GM23338 (cell line): ENCODE data around the gene CASP10. TPM values are rescaled to one million over a fixed set of nuclear protein-coding genes. Genes with fewer than 3 reads are reported as not detected.

Experiments used
- ATAC-seq: fragments of 200-7000 bp; cut with Tn5 transposase; 3 replicates; pipeline ENCODE4 v1.9.1; 2020
- DNase-seq: peaks from one replicate; pipeline ENCODE4 v3.0.0-alpha.2; 2015; ENCODE audit warnings: low spot score
- H2AFZ ChIP-seq: fragments of 200-600 bp; sonication (generic); 2 replicates; pipeline ENCODE4 v1.8.0; 2016; ENCODE audit warnings: antibody characterized with exemption, mild to moderate bottlenecking, moderate library complexity
- H3F3A ChIP-seq: fragments of 200-600 bp; sonication (generic); replicated peaks from 2 replicates; pipeline ENCODE4 v1.8.0; 2017; ENCODE audit warnings: antibody characterized with exemption, mixed run types, low read depth
- H3K27ac ChIP-seq: fragments of 200-600 bp; sonication (generic); 2 replicates; pipeline ENCODE4 v1.6.1; 2016; ENCODE audit warnings: low read depth
- H3K27me3 ChIP-seq: fragments of 200-600 bp; sonication (generic); 2 replicates; pipeline ENCODE4 v1.8.0; 2016; ENCODE audit warnings: mild to moderate bottlenecking, mixed run types, moderate library complexity; ENCODE audit not compliant: insufficient read depth
- H3K36me3 ChIP-seq: fragments of 200-600 bp; sonication (generic); 2 replicates; pipeline ENCODE4 v1.8.0; 2016; ENCODE audit warnings: mild to moderate bottlenecking; ENCODE audit not compliant: insufficient read depth
- H3K4me1 ChIP-seq: fragments of 200-600 bp; sonication (generic); 2 replicates; pipeline ENCODE4 v1.8.0; 2016; ENCODE audit warnings: mild to moderate bottlenecking, moderate library complexity; ENCODE audit not compliant: insufficient read depth
- H3K4me2 ChIP-seq: fragments of 200-600 bp; sonication (generic); 2 replicates; pipeline ENCODE4 v1.7.1; 2017; ENCODE audit warnings: mixed run types
- H3K4me3 ChIP-seq: fragments of 200-600 bp; sonication (generic); 2 replicates; pipeline ENCODE4 v1.6.1; 2016; ENCODE audit warnings: mixed run types
- H3K79me2 ChIP-seq: fragments of 200-600 bp; sonication (generic); replicated peaks from 2 replicates; pipeline ENCODE4 v1.8.0; 2017; ENCODE audit warnings: mild to moderate bottlenecking; ENCODE audit not compliant: insufficient read depth
- H3K9me2 ChIP-seq: fragments of 200-600 bp; sonication (generic); 2 replicates; pipeline ENCODE4 v1.8.0; 2017; ENCODE audit not compliant: insufficient read depth
- H4K20me1 ChIP-seq: fragments of 200-600 bp; sonication (generic); replicated peaks from 2 replicates; pipeline ENCODE4 v1.8.0; 2017; ENCODE audit warnings: mild to moderate bottlenecking; ENCODE audit not compliant: insufficient read depth
- H3K27ac Mint-ChIP-seq: 2 replicates; pipeline ENCODE4 v1.8.0; 2020; ENCODE audit warnings: inconsistent platforms, mild to moderate bottlenecking, moderate library complexity, mixed read lengths
- H3K27me3 Mint-ChIP-seq: 3 replicates; pipeline ENCODE4 v1.8.0; 2022; ENCODE audit warnings: low read depth, mild to moderate bottlenecking, moderate library complexity, mixed read lengths, inconsistent platforms; ENCODE audit not compliant: insufficient read depth, poor library complexity
- H3K36me3 Mint-ChIP-seq: 3 replicates; pipeline ENCODE4 v1.8.0; 2021; ENCODE audit warnings: low read depth, mild to moderate bottlenecking, inconsistent platforms, moderate library complexity, mixed read lengths
- H3K4me1 Mint-ChIP-seq: 3 replicates; pipeline ENCODE4 v1.8.0; 2020; ENCODE audit warnings: mild to moderate bottlenecking, inconsistent platforms, mixed read lengths
- H3K4me3 Mint-ChIP-seq: 3 replicates; pipeline ENCODE4 v1.8.0; 2021; ENCODE audit warnings: moderate library complexity, mild to moderate bottlenecking, inconsistent platforms, mixed read lengths
- H3K9me3 Mint-ChIP-seq: 3 replicates; pipeline ENCODE4 v1.8.0; 2020; ENCODE audit warnings: moderate library complexity, mild to moderate bottlenecking, inconsistent platforms, mixed read lengths
- CREB1 ChIP-seq: fragments of 250-450 bp; sonication (Bioruptor Pico); IDR thresholded peaks from 2 replicates; pipeline ENCODE4 v1.5.0; 2020; ENCODE audit warnings: low read depth, mild to moderate bottlenecking, moderate library complexity
- EZH2 ChIP-seq: fragments of 200-600 bp; sonication (generic); IDR thresholded peaks from one replicate; pipeline ENCODE4 v1.8.0; 2017; ENCODE audit warnings: antibody characterized with exemption, mild to moderate bottlenecking, low read depth; ENCODE audit not compliant: unreplicated experiment
- EZH2phosphoT487 ChIP-seq: fragments of 200-600 bp; sonication (generic); IDR thresholded peaks from one replicate; pipeline ENCODE4 v1.8.1; 2018; ENCODE audit warnings: antibody characterized with exemption; ENCODE audit not compliant: unreplicated experiment
- JUNB ChIP-seq: IDR thresholded peaks from one replicate; pipeline ENCODE4 v1.6.1; 2016; ENCODE audit warnings: antibody characterized with exemption; ENCODE audit not compliant: unreplicated experiment
- NANOG ChIP-seq: IDR thresholded peaks from 2 replicates; pipeline ENCODE4 v1.6.1; 2016; ENCODE audit warnings: antibody characterized with exemption, borderline replicate concordance
- POLR2AphosphoS5 ChIP-seq: IDR thresholded peaks from 2 replicates; pipeline ENCODE4 v1.6.1; 2016; ENCODE audit warnings: antibody characterized with exemption, low read depth
- STAT1 ChIP-seq: IDR thresholded peaks from one replicate; pipeline ENCODE4 v1.6.1; 2016; ENCODE audit warnings: antibody characterized with exemption; ENCODE audit not compliant: unreplicated experiment
- ZNF114 ChIP-seq: fragments of 250-450 bp; sonication (Bioruptor Pico); IDR thresholded peaks from 2 replicates; pipeline ENCODE4 v1.5.0; 2020; ENCODE audit warnings: mild to moderate bottlenecking, moderate library complexity
- ZNF331 ChIP-seq: fragments of 250-450 bp; sonication (Bioruptor Pico); IDR thresholded peaks from 2 replicates; pipeline ENCODE4 v1.5.0; 2020; ENCODE audit warnings: low read depth, mild to moderate bottlenecking, moderate library complexity
- polyA plus RNA-seq: library from polyadenylated mRNA; unstranded; fragments of >200 nt; fragmentation: Nextera tagmentation; extraction: Ambion mirVana; gene quantifications from 2 replicates; pipeline ENCODE4 v1.2.1, GENCODE V29; 2016
- total RNA-seq: library from RNA; depleted of rRNA; stranded (reverse); fragments of >200 nt; shearing (Covaris generic); gene quantifications from 2 replicates; pipeline ENCODE4 v1.2.3, GENCODE V29; 2014
- TF ChIP-seq, protein P1 (sequence below): IDR thresholded peaks from one replicate; pipeline ENCODE4 v1.6.1; 2018; ENCODE audit warnings: antibody characterized with exemption; ENCODE audit not compliant: unreplicated experiment
- TF ChIP-seq, protein P2 (sequence below): fragments of 250-450 bp; sonication (Bioruptor Pico); IDR thresholded peaks from 2 replicates; pipeline ENCODE4 v1.5.0; 2020; ENCODE audit warnings: mild to moderate bottlenecking, moderate library complexity
- TF ChIP-seq, protein P3 (sequence below), 2 experiments: fragments of 200-600 bp in 1 of 2; sonication (generic) in 1 of 2; conservative IDR thresholded peaks; 2 replicates each; pipeline versions ENCODE4 v1.5.1 to v1.6.1; 2016 to 2017; ENCODE audit warnings: antibody characterized with exemption in 2 of 2, low read depth in 2 of 2, mild to moderate bottlenecking in 2 of 2, moderate library complexity in 1 of 2
- TF ChIP-seq, protein P4 (sequence below): IDR thresholded peaks from 2 replicates; pipeline ENCODE4 v1.6.1; 2016; ENCODE audit warnings: antibody characterized with exemption

CASP10 gene
- total and polyA plus RNA-seq, 2 experiments from 2014 or later: 1.9 to 3.5 TPM

DNA sequence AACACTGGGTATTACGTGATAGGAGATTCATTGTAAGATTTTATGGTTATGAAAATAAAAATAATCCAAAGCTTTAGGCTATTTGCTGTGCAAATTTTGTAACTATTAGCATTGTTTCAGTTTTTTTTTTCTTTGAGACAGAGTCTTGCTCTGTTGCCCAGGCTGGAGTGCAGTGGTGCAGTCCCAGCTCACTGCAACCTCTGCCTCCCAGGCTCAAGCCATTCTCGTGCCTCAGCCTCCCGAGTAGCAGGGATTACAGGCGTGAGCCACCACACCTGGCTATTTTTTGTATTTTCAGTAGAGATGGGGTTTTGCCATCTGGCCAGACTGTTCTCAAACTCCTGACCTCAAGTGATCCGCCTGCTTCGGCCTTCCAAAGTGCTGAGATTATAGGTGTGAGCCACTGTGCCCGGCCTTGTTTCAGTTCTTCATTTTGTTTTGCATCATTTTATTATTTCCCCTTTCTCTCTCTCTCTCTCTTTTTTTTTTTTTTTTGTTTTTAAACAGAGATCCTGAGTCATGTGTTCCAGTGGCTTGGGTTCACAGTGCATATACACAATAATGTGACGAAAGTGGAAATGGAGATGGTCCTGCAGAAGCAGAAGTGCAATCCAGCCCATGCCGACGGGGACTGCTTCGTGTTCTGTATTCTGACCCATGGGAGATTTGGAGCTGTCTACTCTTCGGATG lies 25.8 kb downstream of the CASP10 start:
- no peaks in the 10 kb centered on the region for H3K9me3 Mint-ChIP-seq
- no peaks in the 10 kb centered on the region for H3K36me3 Mint-ChIP-seq
- no peaks in the 10 kb centered on the region for H3K36me3 ChIP-seq
- H3K4me2 ChIP-seq: no peak overlapping the region
- H3K27ac ChIP-seq: no peak overlapping the region
- no peaks in the 10 kb centered on the region for H4K20me1 ChIP-seq
- no peaks in the 10 kb centered on the region for H3K9me2 ChIP-seq
- ATAC-seq: no peak
- no peak overlapping the region for H3K4me3 ChIP-seq
- no peak overlapping the region for H3K4me3 Mint-ChIP-seq
- H3K27ac Mint-ChIP-seq: no peak overlapping the region; the same call in 1 of the 2 replicates
- no peak for DNase-seq
- H3K4me1 ChIP-seq: no peaks in the 10 kb centered on the region
- H3K79me2 ChIP-seq: no peaks in the 10 kb centered on the region
- H3K27me3 Mint-ChIP-seq: peaks cover 2% of the 10 kb centered on the region
- no peaks in the 10 kb centered on the region for H3K27me3 ChIP-seq
- H3K4me1 Mint-ChIP-seq: peaks cover 6% of the 10 kb centered on the region; the same call in 2 of the 3 replicates
- H3F3A ChIP-seq: no peaks in the 10 kb centered on the region
- TF ChIP-seq EZH2: no peak
- TF ChIP-seq, protein P1, sequence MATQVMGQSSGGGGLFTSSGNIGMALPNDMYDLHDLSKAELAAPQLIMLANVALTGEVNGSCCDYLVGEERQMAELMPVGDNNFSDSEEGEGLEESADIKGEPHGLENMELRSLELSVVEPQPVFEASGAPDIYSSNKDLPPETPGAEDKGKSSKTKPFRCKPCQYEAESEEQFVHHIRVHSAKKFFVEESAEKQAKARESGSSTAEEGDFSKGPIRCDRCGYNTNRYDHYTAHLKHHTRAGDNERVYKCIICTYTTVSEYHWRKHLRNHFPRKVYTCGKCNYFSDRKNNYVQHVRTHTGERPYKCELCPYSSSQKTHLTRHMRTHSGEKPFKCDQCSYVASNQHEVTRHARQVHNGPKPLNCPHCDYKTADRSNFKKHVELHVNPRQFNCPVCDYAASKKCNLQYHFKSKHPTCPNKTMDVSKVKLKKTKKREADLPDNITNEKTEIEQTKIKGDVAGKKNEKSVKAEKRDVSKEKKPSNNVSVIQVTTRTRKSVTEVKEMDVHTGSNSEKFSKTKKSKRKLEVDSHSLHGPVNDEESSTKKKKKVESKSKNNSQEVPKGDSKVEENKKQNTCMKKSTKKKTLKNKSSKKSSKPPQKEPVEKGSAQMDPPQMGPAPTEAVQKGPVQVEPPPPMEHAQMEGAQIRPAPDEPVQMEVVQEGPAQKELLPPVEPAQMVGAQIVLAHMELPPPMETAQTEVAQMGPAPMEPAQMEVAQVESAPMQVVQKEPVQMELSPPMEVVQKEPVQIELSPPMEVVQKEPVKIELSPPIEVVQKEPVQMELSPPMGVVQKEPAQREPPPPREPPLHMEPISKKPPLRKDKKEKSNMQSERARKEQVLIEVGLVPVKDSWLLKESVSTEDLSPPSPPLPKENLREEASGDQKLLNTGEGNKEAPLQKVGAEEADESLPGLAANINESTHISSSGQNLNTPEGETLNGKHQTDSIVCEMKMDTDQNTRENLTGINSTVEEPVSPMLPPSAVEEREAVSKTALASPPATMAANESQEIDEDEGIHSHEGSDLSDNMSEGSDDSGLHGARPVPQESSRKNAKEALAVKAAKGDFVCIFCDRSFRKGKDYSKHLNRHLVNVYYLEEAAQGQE: no peak
- TF ChIP-seq JUNB: no peak
- no peak for TF ChIP-seq ZNF331 (CRISPR knock-in tag)
- TF ChIP-seq, protein P2, sequence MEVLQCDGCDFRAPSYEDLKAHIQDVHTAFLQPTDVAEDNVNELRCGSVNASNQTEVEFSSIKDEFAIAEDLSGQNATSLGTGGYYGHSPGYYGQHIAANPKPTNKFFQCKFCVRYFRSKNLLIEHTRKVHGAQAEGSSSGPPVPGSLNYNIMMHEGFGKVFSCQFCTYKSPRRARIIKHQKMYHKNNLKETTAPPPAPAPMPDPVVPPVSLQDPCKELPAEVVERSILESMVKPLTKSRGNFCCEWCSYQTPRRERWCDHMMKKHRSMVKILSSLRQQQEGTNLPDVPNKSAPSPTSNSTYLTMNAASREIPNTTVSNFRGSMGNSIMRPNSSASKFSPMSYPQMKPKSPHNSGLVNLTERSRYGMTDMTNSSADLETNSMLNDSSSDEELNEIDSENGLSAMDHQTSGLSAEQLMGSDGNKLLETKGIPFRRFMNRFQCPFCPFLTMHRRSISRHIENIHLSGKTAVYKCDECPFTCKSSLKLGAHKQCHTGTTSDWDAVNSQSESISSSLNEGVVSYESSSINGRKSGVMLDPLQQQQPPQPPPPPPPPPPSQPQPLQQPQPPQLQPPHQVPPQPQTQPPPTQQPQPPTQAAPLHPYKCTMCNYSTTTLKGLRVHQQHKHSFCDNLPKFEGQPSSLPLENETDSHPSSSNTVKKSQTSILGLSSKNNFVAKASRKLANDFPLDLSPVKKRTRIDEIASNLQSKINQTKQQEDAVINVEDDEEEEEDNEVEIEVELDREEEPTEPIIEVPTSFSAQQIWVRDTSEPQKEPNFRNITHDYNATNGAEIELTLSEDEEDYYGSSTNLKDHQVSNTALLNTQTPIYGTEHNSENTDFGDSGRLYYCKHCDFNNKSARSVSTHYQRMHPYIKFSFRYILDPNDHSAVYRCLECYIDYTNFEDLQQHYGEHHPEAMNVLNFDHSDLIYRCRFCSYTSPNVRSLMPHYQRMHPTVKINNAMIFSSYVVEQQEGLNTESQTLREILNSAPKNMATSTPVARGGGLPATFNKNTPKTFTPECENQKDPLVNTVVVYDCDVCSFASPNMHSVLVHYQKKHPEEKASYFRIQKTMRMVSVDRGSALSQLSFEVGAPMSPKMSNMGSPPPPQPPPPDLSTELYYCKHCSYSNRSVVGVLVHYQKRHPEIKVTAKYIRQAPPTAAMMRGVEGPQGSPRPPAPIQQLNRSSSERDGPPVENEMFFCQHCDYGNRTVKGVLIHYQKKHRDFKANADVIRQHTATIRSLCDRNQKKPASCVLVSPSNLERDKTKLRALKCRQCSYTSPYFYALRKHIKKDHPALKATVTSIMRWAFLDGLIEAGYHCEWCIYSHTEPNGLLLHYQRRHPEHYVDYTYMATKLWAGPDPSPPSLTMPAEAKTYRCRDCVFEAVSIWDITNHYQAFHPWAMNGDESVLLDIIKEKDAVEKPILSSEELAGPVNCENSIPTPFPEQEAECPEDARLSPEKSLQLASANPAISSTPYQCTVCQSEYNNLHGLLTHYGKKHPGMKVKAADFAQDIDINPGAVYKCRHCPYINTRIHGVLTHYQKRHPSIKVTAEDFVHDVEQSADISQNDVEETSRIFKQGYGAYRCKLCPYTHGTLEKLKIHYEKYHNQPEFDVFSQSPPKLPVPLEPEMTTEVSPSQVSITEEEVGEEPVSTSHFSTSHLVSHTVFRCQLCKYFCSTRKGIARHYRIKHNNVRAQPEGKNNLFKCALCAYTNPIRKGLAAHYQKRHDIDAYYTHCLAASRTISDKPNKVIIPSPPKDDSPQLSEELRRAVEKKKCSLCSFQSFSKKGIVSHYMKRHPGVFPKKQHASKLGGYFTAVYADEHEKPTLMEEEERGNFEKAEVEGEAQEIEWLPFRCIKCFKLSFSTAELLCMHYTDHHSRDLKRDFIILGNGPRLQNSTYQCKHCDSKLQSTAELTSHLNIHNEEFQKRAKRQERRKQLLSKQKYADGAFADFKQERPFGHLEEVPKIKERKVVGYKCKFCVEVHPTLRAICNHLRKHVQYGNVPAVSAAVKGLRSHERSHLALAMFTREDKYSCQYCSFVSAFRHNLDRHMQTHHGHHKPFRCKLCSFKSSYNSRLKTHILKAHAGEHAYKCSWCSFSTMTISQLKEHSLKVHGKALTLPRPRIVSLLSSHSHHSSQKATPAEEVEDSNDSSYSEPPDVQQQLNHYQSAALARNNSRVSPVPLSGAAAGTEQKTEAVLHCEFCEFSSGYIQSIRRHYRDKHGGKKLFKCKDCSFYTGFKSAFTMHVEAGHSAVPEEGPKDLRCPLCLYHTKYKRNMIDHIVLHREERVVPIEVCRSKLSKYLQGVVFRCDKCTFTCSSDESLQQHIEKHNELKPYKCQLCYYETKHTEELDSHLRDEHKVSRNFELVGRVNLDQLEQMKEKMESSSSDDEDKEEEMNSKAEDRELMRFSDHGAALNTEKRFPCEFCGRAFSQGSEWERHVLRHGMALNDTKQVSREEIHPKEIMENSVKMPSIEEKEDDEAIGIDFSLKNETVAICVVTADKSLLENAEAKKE (CRISPR knock-in tag): no peak
- TF ChIP-seq, protein P3, sequence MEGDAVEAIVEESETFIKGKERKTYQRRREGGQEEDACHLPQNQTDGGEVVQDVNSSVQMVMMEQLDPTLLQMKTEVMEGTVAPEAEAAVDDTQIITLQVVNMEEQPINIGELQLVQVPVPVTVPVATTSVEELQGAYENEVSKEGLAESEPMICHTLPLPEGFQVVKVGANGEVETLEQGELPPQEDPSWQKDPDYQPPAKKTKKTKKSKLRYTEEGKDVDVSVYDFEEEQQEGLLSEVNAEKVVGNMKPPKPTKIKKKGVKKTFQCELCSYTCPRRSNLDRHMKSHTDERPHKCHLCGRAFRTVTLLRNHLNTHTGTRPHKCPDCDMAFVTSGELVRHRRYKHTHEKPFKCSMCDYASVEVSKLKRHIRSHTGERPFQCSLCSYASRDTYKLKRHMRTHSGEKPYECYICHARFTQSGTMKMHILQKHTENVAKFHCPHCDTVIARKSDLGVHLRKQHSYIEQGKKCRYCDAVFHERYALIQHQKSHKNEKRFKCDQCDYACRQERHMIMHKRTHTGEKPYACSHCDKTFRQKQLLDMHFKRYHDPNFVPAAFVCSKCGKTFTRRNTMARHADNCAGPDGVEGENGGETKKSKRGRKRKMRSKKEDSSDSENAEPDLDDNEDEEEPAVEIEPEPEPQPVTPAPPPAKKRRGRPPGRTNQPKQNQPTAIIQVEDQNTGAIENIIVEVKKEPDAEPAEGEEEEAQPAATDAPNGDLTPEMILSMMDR (conservative IDR thresholded peaks at IDR 0.05; ENCODE audit: low read depth in 2 of 2): no peak
- no peak for TF ChIP-seq POLR2AphosphoS5
- no peak for TF ChIP-seq ZNF114 (CRISPR knock-in tag)
- no peak for TF ChIP-seq CREB1 (CRISPR knock-in tag)
- TF ChIP-seq NANOG: no peak
- TF ChIP-seq EZH2phosphoT487: no peak
- no peak for TF ChIP-seq STAT1
- TF ChIP-seq, protein P4, sequence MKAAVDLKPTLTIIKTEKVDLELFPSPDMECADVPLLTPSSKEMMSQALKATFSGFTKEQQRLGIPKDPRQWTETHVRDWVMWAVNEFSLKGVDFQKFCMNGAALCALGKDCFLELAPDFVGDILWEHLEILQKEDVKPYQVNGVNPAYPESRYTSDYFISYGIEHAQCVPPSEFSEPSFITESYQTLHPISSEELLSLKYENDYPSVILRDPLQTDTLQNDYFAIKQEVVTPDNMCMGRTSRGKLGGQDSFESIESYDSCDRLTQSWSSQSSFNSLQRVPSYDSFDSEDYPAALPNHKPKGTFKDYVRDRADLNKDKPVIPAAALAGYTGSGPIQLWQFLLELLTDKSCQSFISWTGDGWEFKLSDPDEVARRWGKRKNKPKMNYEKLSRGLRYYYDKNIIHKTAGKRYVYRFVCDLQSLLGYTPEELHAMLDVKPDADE: no peak
- H2AFZ ChIP-seq: no peak overlapping the region
